IPS-20b (cell line): ENCODE results near the gene SORCS3.

Source experiments
- H3K27ac ChIP-seq: one replicate; pipeline ENCODE4 v1.5.1; 2013; ENCODE audit warnings: low read length
- H3K27me3 ChIP-seq: 2 replicates; pipeline ENCODE4 v1.6.1; 2013; ENCODE audit warnings: mild to moderate bottlenecking, low read length, inconsistent platforms; ENCODE audit not compliant: insufficient read depth
- H3K36me3 ChIP-seq: 2 replicates; pipeline ENCODE4 v1.6.1; 2013; ENCODE audit warnings: low read depth, mild to moderate bottlenecking, inconsistent platforms, low read length, moderate library complexity; ENCODE audit not compliant: insufficient read depth
- H3K4me1 ChIP-seq: 2 replicates; pipeline ENCODE4 v1.6.1; 2013; ENCODE audit warnings: mild to moderate bottlenecking, control low read depth, inconsistent platforms, low read length, moderate library complexity; ENCODE audit not compliant: insufficient read depth
- H3K4me3 ChIP-seq: 2 replicates; pipeline ENCODE4 v1.5.1; 2013; ENCODE audit warnings: mild to moderate bottlenecking, low read length, inconsistent platforms
- H3K9ac ChIP-seq: 2 replicates; pipeline ENCODE4 v1.6.1; 2013; ENCODE audit warnings: low read depth, mild to moderate bottlenecking, inconsistent platforms, low read length, moderate library complexity
- H3K9me3 ChIP-seq: 2 replicates; pipeline ENCODE4 v1.6.1; 2013; ENCODE audit warnings: mild to moderate bottlenecking, low read depth, low read length, inconsistent platforms; ENCODE audit not compliant: insufficient read depth

The SORCS3 gene

GRCh38 chr10:105206616-105207015, 565.5 kb downstream of the SORCS3 start:
- Histone ChIP-seq H3K27me3 (no peaks in the 10 kb centered on the region), H3K9ac (no peak overlapping the region), H3K27ac (no peak overlapping the region), H3K4me3 (no peak overlapping the region), H3K4me1 (no peaks in the 10 kb centered on the region), H3K9me3 (no peaks in the 10 kb centered on the region), H3K36me3 (no peaks in the 10 kb centered on the region)

GRCh38 chr10:105207476-105207995, 566.4 kb downstream of the SORCS3 start:
- Histone ChIP-seq H3K36me3 (no peaks in the 10 kb centered on the region), H3K4me1 (no peaks in the 10 kb centered on the region), H3K27ac (no peak overlapping the region), H3K9me3 (no peaks in the 10 kb centered on the region), H3K4me3 (no peak overlapping the region), H3K27me3 (no peaks in the 10 kb centered on the region), H3K9ac (no peak overlapping the region)

GRCh38 chr10:105210546-105210945, 569.5 kb downstream of the SORCS3 start:
- Histone ChIP-seq H3K9ac (no peak overlapping the region), H3K36me3 (no peaks in the 10 kb centered on the region)

GRCh38 chr10:105237685-105238084, 596.6 kb downstream of the SORCS3 start:
- Histone ChIP-seq H3K4me3 (no peak overlapping the region), H3K27ac (no peak overlapping the region), H3K9me3 (peaks cover 8% of the 10 kb centered on the region)

More at GRCh38 chr10:105210546-105210945, 569.5 kb downstream of the SORCS3 start:
- H3K27ac ChIP-seq = no peak overlapping the region
- H3K4me1 ChIP-seq = no peaks in the 10 kb centered on the region
- no peaks in the 10 kb centered on the region for H3K27me3 ChIP-seq
- no peaks in the 10 kb centered on the region for H3K9me3 ChIP-seq
- no peak overlapping the region for H3K4me3 ChIP-seq

GRCh38 chr10:105239311-105240219, 598.5 kb downstream of the SORCS3 start:
- Histone ChIP-seq H3K4me3 (no peak overlapping the region), H3K9ac (no peak overlapping the region), H3K4me1 (no peaks in the 10 kb centered on the region), H3K36me3 (no peaks in the 10 kb centered on the region), H3K27me3 (no peaks in the 10 kb centered on the region), H3K9me3 (peaks cover 4% of the 10 kb centered on the region; the same call in 1 of the 2 replicates), H3K27ac (no peak overlapping the region)

More at GRCh38 chr10:105237685-105238084, 596.6 kb downstream of the SORCS3 start:
- Histone ChIP-seq H3K27me3 (no peaks in the 10 kb centered on the region), H3K36me3 (no peaks in the 10 kb centered on the region), H3K9ac (no peak overlapping the region), H3K4me1 (no peaks in the 10 kb centered on the region)

GRCh38 chr10:105241254-105241653, 600.2 kb downstream of the SORCS3 start:
- Histone ChIP-seq H3K36me3 (no peaks in the 10 kb centered on the region), H3K9ac (no peak overlapping the region), H3K27ac (no peak overlapping the region), H3K27me3 (no peaks in the 10 kb centered on the region), H3K4me3 (no peak overlapping the region), H3K4me1 (no peaks in the 10 kb centered on the region), H3K9me3 (no peaks in the 10 kb centered on the region)

GRCh38 chr10:105243381-105243780, 602.3 kb downstream of the SORCS3 start:
- Histone ChIP-seq H3K36me3 (no peaks in the 10 kb centered on the region), H3K9ac (no peak overlapping the region), H3K27ac (no peak overlapping the region), H3K4me1 (no peaks in the 10 kb centered on the region), H3K4me3 (no peak overlapping the region), H3K27me3 (no peaks in the 10 kb centered on the region), H3K9me3 (no peaks in the 10 kb centered on the region)

GRCh38 chr10:105243825-105244224, 602.7 kb downstream of the SORCS3 start:
- Histone ChIP-seq H3K27ac (no peak overlapping the region), H3K9me3 (no peaks in the 10 kb centered on the region), H3K4me1 (no peaks in the 10 kb centered on the region), H3K4me3 (no peak overlapping the region), H3K36me3 (no peaks in the 10 kb centered on the region), H3K27me3 (no peaks in the 10 kb centered on the region), H3K9ac (no peak overlapping the region)

- Histone ChIP-seq H3K9ac (no peak overlapping the region), H3K9me3 (no peaks in the 10 kb centered on the region), H3K27me3 (no peaks in the 10 kb centered on the region), H3K4me3 (no peak overlapping the region), H3K4me1 (0 out of 2 replicates have a peak, but pooled peaks cover 3% of the 10 kb centered on the region), H3K36me3 (no peaks in the 10 kb centered on the region), H3K27ac (no peak overlapping the region)
These were observed 606.9 kb downstream of the SORCS3 start for GRCh38 chr10:105247831-105248499.

- Histone ChIP-seq H3K4me1 (0 out of 2 replicates have a peak, but pooled peaks cover 3% of the 10 kb centered on the region), H3K9me3 (no peaks in the 10 kb centered on the region), H3K4me3 (no peak overlapping the region), H3K27me3 (no peaks in the 10 kb centered on the region), H3K9ac (no peak overlapping the region), H3K36me3 (no peaks in the 10 kb centered on the region), H3K27ac (no peak overlapping the region)
These were observed 611.8 kb downstream of the SORCS3 start for GRCh38 chr10:105252911-105253310.

- Histone ChIP-seq H3K4me1 (0 out of 2 replicates have a peak, but pooled peaks cover 3% of the 10 kb centered on the region), H3K9me3 (no peaks in the 10 kb centered on the region), H3K4me3 (no peak overlapping the region), H3K27ac (no peak overlapping the region), H3K36me3 (no peaks in the 10 kb centered on the region), H3K9ac (no peak overlapping the region), H3K27me3 (no peaks in the 10 kb centered on the region)
These were observed 612.6 kb downstream of the SORCS3 start for GRCh38 chr10:105253515-105254212.
